HepG2 (cell line): ENCODE results near the gene PSMD5. TPM values are rescaled to one million over a fixed set of nuclear protein-coding genes. Genes with fewer than 3 reads are reported as not detected.
A peak's percentile ranks its signal among the peaks of the same experiment; 100 is the strongest.

ENCODE experiments used
- ARHGAP35 ChIP-seq: sonication (generic); formaldehyde crosslinking; IDR thresholded peaks from 2 replicates; pipeline ENCODE4 v1.9.0; 2022; ENCODE audit warnings: mild to moderate bottlenecking, inconsistent platforms, moderate library complexity, missing genetic modification reagents, borderline replicate concordance
- ARNTL ChIP-seq: sonication (generic); formaldehyde crosslinking; IDR thresholded peaks from 2 replicates; pipeline ENCODE4 v1.4.0; 2020; ENCODE audit warnings: mild to moderate bottlenecking, missing genetic modification reagents
- ATF7-NPFF ChIP-seq: sonication (generic); formaldehyde crosslinking; IDR thresholded peaks from 2 replicates; pipeline ENCODE4 v1.8.1; 2023; ENCODE audit warnings: mild to moderate bottlenecking, low read depth, missing genetic modification reagents, moderate library complexity
- ELF4 ChIP-seq: sonication (generic); formaldehyde crosslinking; IDR thresholded peaks from 2 replicates; pipeline ENCODE4 v1.5.0; 2020; ENCODE audit warnings: missing genetic modification reagents, mild to moderate bottlenecking, moderate library complexity, borderline replicate concordance
- FOSL2 ChIP-seq: sonication (generic); formaldehyde crosslinking; IDR thresholded peaks from 2 replicates; pipeline ENCODE4 v1.4.0; 2020; ENCODE audit warnings: missing genetic modification reagents
- KAT7 ChIP-seq: IDR thresholded peaks from 2 replicates; pipeline ENCODE4 v1.6.1; 2018; ENCODE audit warnings: borderline replicate concordance, missing compliant biosample characterization
- NAIF1 ChIP-seq: sonication (generic); formaldehyde crosslinking; IDR thresholded peaks from 2 replicates; pipeline ENCODE4 v1.5.0; 2020; ENCODE audit warnings: mild to moderate bottlenecking, missing genetic modification reagents, borderline replicate concordance
- POGZ ChIP-seq: sonication (generic); formaldehyde crosslinking; IDR thresholded peaks from 2 replicates; pipeline ENCODE4 v1.4.0; 2020; ENCODE audit warnings: mild to moderate bottlenecking, missing genetic modification reagents
- REPIN1 ChIP-seq: sonication (generic); formaldehyde crosslinking; IDR thresholded peaks from 2 replicates; pipeline ENCODE4 v1.8.0; 2022; ENCODE audit warnings: missing genetic modification reagents, low read depth, mild to moderate bottlenecking, borderline replicate concordance
- SMARCC2 ChIP-seq: fragments of 450-650 bp; IDR thresholded peaks from 2 replicates; pipeline ENCODE4 v1.6.1; 2017; ENCODE audit warnings: antibody characterized with exemption, mild to moderate bottlenecking
- SNAPC4 ChIP-seq: sonication (generic); formaldehyde crosslinking; IDR thresholded peaks from 2 replicates; pipeline ENCODE4 v1.4.0; 2020; ENCODE audit warnings: mild to moderate bottlenecking, missing genetic modification reagents
- SP4 ChIP-seq: sonication (generic); formaldehyde crosslinking; IDR thresholded peaks from 2 replicates; pipeline ENCODE4 v1.8.1; 2023; ENCODE audit warnings: mild to moderate bottlenecking, missing genetic modification reagents
- STAG1 ChIP-seq: sonication (generic); formaldehyde crosslinking; IDR thresholded peaks from 2 replicates; pipeline ENCODE4 v1.4.0; 2020; ENCODE audit warnings: missing genetic modification reagents
- THAP7 ChIP-seq: sonication (generic); formaldehyde crosslinking; IDR thresholded peaks from 2 replicates; pipeline ENCODE4 v1.8.1; 2023; ENCODE audit warnings: mild to moderate bottlenecking, missing genetic modification reagents
- ZFY ChIP-seq: sonication (generic); formaldehyde crosslinking; IDR thresholded peaks from 2 replicates; pipeline ENCODE4 v1.4.0; 2020; ENCODE audit warnings: missing genetic modification reagents
- ZNF18 ChIP-seq: sonication (generic); formaldehyde crosslinking; IDR thresholded peaks from 2 replicates; pipeline ENCODE4 v1.8.0; 2022; ENCODE audit warnings: mild to moderate bottlenecking, missing genetic modification reagents; ENCODE audit not compliant: insufficient replicate concordance
- ZNF256 ChIP-seq: sonication (generic); formaldehyde crosslinking; conservative IDR thresholded peaks from 2 replicates; pipeline ENCODE4 v1.4.0; 2020; ENCODE audit warnings: missing genetic modification reagents
- ZNF33A ChIP-seq: sonication (generic); formaldehyde crosslinking; IDR thresholded peaks from 2 replicates; pipeline ENCODE4 v1.5.1; 2020; ENCODE audit warnings: missing genetic modification reagents, mild to moderate bottlenecking, moderate library complexity, borderline replicate concordance
- ZNF704 ChIP-seq: sonication (generic); formaldehyde crosslinking; IDR thresholded peaks from 2 replicates; pipeline ENCODE4 v1.8.1; 2023; ENCODE audit warnings: mild to moderate bottlenecking, inconsistent platforms, moderate library complexity, missing genetic modification reagents, borderline replicate concordance
- ZNF800 ChIP-seq: sonication (generic); formaldehyde crosslinking; IDR thresholded peaks from 2 replicates; pipeline ENCODE4 v1.4.0; 2020; ENCODE audit warnings: missing genetic modification reagents
- polyA plus RNA-seq, 8 experiments: library from polyadenylated mRNA; depleted of rRNA in 3 of 8; stranded (reverse) in 7 of 8; unstranded in 1 of 8; fragments of >200 nt; fragmentation: Illumina TruSeq in 4 of 8; extraction: Trizol in 4 of 8; gene quantifications; 2 replicates each; pipeline versions ENCODE4 v1.2.1 to v1.2.3, GENCODE V29; 2011 to 2016; ENCODE audit warnings: low read depth in 4 of 8, missing spikeins in 1 of 8, mixed read lengths in 1 of 8; ENCODE audit not compliant: insufficient read depth in 1 of 8
- total RNA-seq, 5 experiments: library from RNA; depleted of rRNA; stranded (reverse); fragments of >200 nt; fragmentation: Illumina TruSeq; extraction: Trizol; gene quantifications; 2 replicates each; pipeline ENCODE4 v1.2.3, GENCODE V29; 2016; ENCODE audit warnings: low read depth in 1 of 5

Gene PSMD5
- total and polyA plus RNA-seq, 2 of the 13 experiments (the other 11 are each of a cell fraction or from before 2014, with no cell fraction given) = 12.7 to 18.1 TPM

- TF ChIP-seq ZNF800 (CRISPR knock-in tag) = no peak
- TF ChIP-seq THAP7 (CRISPR knock-in tag) = no peak
- TF ChIP-seq SP4 (CRISPR knock-in tag) = no peak
- TF ChIP-seq STAG1 (CRISPR knock-in tag) = no peak
- 0 out of 2 replicates have a peak, but pooled peaks have one; percentile 35 for TF ChIP-seq ARNTL
- no peak for TF ChIP-seq KAT7 (CRISPR knock-in tag)
- TF ChIP-seq ZNF18 (CRISPR knock-in tag) = no peak
- TF ChIP-seq ZNF256 (CRISPR knock-in tag) = no peak
- no peak for TF ChIP-seq SMARCC2
- no peak for TF ChIP-seq ZFY
- TF ChIP-seq ARHGAP35 (CRISPR knock-in tag) = no peak
- no peak for TF ChIP-seq SNAPC4
- TF ChIP-seq POGZ (CRISPR knock-in tag) = no peak
- TF ChIP-seq ATF7-NPFF = no peak
- no peak for TF ChIP-seq ZNF704
- TF ChIP-seq ZNF33A (CRISPR knock-in tag) = no peak
- no peak; the same call in 1 of the 2 replicates for TF ChIP-seq ELF4 (CRISPR knock-in tag)
- no peak for TF ChIP-seq NAIF1 (CRISPR knock-in tag)
- peak; percentile 57; the same call in 1 of the 2 replicates for TF ChIP-seq FOSL2 (CRISPR knock-in tag)
- TF ChIP-seq REPIN1 (CRISPR knock-in tag) = 0 out of 2 replicates have a peak, but pooled peaks have one; percentile 48
These were observed 64.0 kb downstream of the PSMD5 start (continued) for GRCh38 chr9:120778758-120779157.
